OCI-LY3 (cell line): Measurements from ENCODE around the gene CAMTA1.

ENCODE experiments used
- EZH2phosphoT487 ChIP-seq: fragments of 200-600 bp; shearing (Covaris generic); IDR thresholded peaks from 2 replicates; pipeline ENCODE4 v1.6.1; 2018; ENCODE audit warnings: antibody characterized with exemption, mixed run types, low read depth
- TF ChIP-seq, protein P1 (sequence below): fragments of 200-600, 300-600 bp; sonication (generic); IDR thresholded peaks from 2 replicates; pipeline ENCODE4 v1.5.1; 2014; ENCODE audit warnings: antibody characterized with exemption, low read length, low read depth

DNA sequence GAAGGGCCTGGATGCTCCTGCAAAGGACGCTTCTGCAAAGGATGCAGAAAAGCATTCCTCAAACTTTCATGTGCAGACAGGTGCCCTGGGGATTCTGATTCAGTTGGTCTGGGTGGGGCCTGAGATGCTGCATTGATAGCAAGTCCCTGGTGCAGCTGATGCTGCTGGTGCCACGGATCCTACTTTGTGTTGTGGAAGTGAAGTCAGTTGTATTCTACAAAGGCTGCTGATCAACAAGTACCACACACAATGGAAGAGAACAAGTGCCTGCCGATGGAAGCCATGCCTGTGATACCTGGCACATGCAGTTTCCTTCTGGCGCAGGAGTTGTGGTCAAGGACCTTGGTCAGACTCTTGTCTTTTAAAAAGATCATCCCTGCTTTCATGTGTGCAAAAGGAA is 478.8 kb downstream of the CAMTA1 start:
- TF ChIP-seq, protein P1, sequence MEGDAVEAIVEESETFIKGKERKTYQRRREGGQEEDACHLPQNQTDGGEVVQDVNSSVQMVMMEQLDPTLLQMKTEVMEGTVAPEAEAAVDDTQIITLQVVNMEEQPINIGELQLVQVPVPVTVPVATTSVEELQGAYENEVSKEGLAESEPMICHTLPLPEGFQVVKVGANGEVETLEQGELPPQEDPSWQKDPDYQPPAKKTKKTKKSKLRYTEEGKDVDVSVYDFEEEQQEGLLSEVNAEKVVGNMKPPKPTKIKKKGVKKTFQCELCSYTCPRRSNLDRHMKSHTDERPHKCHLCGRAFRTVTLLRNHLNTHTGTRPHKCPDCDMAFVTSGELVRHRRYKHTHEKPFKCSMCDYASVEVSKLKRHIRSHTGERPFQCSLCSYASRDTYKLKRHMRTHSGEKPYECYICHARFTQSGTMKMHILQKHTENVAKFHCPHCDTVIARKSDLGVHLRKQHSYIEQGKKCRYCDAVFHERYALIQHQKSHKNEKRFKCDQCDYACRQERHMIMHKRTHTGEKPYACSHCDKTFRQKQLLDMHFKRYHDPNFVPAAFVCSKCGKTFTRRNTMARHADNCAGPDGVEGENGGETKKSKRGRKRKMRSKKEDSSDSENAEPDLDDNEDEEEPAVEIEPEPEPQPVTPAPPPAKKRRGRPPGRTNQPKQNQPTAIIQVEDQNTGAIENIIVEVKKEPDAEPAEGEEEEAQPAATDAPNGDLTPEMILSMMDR = no peak
- TF ChIP-seq EZH2phosphoT487 = no peak
